ENCODE results near the gene NLRX1.
"Not testable (repeated sequence)": the region's sequence is repeated elsewhere in the genome, so short reads cannot be mapped to it uniquely, and the experiment has no call there.

The NLRX1 gene, protein sequence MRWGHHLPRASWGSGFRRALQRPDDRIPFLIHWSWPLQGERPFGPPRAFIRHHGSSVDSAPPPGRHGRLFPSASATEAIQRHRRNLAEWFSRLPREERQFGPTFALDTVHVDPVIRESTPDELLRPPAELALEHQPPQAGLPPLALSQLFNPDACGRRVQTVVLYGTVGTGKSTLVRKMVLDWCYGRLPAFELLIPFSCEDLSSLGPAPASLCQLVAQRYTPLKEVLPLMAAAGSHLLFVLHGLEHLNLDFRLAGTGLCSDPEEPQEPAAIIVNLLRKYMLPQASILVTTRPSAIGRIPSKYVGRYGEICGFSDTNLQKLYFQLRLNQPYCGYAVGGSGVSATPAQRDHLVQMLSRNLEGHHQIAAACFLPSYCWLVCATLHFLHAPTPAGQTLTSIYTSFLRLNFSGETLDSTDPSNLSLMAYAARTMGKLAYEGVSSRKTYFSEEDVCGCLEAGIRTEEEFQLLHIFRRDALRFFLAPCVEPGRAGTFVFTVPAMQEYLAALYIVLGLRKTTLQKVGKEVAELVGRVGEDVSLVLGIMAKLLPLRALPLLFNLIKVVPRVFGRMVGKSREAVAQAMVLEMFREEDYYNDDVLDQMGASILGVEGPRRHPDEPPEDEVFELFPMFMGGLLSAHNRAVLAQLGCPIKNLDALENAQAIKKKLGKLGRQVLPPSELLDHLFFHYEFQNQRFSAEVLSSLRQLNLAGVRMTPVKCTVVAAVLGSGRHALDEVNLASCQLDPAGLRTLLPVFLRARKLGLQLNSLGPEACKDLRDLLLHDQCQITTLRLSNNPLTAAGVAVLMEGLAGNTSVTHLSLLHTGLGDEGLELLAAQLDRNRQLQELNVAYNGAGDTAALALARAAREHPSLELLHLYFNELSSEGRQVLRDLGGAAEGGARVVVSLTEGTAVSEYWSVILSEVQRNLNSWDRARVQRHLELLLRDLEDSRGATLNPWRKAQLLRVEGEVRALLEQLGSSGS

DNA sequence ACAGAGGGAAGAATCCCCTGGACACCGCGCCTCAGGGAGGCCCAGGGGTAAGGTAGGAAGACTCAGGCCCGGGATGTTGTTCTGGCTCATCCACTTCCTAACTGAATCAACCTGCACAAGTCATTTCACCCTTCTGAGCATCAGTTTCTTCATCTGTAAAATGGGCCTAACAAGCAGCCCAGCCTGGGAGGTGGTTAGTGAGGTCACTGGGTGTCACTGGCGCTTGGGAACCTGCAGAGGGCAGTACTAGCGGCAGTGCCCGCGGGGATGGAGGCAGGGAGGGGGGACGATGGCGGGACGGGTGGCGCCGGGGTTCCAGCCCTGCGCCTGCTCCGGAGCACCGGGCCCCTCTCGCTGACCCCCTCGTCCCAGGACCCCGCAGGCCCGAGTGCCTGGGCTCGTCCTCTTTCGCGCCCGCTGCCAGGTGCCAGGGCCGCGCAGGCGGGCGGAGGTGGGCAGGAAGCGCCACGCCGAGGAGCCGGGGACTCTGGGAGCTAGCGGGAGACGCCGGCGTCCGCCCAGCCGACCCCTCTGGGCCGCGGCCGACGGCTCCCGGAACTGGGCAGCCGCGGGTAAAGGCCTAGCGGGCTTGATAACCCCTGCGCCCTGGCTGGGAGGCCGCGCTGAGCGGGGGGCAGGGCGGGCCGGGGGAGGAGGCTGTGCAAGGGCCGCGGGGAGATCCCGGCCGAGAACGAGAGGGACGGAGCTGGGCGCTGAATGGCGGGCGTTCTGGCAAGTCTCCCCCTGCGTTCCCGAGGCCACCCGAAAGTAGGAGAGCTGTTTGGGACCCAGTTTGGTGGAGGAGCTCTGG lies at the start of gene NLRX1:
Gene NLRX1, plus strand, starts transcription at position 255 of the 811 bp plus-strand sequence. CDS start 2,679 bp downstream, outside the sequence.
- peak; percentile 51 to 71 for DNase-seq (ENCODE audit: extremely low read depth in 1 of 2, low read depth in 1 of 2)

DNA sequence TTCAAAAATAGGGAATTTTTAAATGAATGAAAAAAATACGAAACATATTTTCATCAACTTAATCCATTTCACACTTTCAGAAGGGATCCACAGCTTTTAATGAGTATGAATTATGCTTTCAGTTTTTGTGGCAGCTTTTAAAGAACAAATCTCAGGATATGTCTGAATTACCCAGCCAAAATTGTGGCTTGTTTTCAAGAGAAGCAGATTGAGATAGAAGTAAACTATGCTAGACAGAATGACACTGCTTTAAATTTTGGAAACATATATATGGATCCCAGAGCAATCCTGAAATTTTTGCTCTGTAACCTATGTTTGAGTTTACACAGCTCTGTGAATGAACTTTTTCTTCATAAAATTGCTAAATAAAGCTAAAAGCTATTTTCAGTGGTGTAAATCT lies 49.6 kb upstream of the NLRX1 start:
- no peak for DNase-seq (ENCODE audit: extremely low read depth in 1 of 2, low read depth in 1 of 2)

DNA sequence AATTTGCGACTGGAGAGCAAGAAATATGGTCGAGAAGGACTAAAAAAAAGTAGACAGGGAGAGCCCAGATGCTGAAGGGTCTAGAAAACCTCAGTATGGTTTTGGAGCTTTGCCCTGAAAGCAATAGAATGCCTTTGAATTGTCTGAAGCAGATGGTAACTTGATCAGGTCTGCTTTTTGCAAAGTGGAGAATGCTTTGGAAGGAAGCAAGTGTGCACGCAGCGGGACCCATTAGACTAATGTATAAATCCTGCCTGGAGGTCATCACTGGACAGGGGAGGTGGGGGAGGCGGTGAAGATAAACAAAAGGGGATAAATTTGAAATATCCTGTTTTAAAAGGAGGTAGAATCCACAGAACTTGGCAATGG lies 47.9 kb upstream of the NLRX1 start:
- DNase-seq (ENCODE audit: extremely low read depth in 1 of 2, low read depth in 1 of 2): no peak

DNA sequence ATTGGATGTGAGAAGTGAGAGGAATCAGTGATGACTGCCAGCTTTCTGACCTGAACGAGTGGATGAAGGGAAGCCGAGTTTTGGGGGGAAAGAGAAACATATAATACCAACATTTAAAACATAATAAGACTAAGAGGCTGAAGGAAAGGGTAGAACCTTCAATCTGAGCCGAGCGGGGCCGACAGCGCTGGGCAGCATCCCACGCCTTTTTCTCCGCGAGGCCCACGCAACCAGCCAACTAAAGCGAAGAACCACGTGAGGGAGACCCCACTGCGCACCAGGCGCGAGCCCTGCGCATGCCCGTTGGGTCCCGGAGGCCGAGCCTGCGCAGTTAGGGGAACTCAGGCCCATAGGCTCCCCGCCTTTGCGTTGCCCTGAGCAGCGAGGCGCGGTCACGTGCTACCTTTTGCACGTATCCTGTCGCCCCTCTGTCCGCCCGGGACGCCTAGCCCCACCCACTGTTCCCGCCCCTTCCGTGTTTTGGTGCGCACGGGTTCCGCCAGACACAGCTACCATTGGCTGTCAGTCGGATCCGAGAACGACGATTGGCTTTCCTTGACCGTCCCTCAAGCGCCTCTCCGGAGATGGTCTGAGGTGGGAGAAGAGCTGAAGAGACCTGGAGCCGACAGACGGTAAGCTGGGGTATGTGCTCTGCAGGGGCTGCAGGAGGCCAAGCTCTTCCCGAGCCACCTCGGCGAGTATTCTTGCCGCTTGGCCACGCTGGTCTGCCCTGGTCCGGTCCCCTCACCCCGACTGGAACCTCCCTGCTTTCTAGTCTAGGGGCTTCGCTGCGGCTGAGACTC lies 47.3 kb upstream of the NLRX1 start, which contains the start of gene HINFP:
Gene HINFP, plus strand, starts transcription at position 573 of the 803 bp plus-strand sequence. CDS start 5,365 bp downstream, outside the sequence.
- peak; percentile 99 for DNase-seq (ENCODE audit: extremely low read depth in 1 of 2, low read depth in 1 of 2)

DNA sequence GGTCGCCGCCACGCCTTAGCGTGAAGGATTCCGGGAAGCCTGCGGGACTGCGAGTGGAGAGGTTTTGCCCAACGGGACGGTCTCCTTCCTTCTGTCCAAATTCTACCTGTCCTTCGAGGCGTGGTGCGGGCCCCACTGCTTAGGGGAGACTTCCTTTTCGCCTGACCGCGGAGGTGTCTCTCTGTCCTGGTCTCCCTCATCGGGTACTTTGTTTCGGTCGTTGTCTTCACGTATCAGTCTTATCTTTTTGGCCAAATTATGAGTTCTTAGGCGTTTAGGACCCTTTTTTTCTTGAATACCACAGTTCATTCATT lies 46.8 kb upstream of the NLRX1 start:
- DNase-seq (ENCODE audit: extremely low read depth in 1 of 2, low read depth in 1 of 2): no peak

DNA sequence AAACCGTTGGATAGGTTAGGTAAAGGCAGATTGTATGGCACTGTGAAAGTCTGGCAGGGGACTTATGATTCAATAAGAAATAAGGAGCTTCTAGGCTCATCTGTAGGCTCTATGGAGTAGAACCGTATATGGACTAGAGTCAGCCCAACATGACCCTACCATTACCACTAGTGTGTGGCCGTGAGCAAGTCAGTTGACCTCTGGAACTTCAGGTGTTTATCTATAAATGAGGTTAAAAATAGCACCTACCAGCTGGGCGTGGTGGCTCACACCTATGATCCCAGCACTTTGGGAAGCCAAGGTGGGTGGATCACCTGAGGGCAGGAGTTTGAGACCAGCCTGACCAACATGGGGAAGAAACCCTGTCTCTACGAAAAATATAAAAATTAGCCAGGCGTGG lies 42.7 kb upstream of the NLRX1 start:
- no peak for DNase-seq (ENCODE audit: extremely low read depth in 1 of 2, low read depth in 1 of 2)

DNA sequence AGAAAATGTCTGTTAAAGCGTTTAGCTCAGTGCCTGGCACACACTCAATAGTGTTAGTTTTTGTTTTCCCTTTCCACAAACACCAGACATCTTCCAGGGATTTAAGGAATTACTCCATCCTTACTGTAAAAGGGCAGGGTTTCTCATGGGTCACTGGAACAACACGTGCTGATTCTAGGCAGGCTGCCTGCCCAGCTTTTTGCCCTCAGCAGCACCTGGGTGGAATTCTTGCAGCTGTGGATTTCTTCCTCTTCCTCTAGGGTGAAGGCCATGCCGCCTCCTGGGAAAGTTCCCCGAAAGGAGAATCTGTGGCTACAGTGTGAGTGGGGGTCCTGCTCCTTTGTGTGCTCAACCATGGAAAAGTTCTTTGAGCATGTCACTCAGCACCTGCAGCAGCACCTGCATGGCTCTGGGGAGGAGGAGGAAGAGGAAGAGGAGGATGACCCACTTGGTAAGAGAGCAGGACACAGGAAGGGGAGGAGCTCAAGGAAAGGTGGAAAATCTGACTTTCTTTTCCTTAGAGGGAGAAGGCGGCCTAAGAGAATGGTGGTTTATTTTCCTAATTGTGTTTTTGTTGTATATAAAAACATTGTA lies 41.8 kb upstream of the NLRX1 start:
- DNase-seq (ENCODE audit: extremely low read depth in 1 of 2, low read depth in 1 of 2): no peak

DNA sequence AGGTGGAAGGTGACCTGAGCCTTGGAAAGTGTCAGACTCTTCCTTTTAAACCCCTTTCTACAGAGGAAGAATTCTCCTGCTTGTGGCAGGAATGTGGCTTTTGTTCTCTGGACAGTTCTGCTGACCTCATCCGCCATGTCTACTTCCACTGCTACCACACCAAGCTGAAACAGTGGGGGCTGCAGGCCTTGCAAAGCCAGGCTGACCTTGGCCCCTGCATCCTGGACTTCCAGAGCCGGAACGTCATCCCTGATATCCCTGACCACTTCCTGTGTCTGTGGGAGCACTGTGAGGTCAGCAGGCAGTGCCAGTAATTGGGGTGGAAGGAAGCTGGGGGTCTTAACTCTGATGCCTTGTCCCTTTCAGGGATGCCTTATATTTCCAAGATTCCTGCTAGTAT lies 37.9 kb upstream of the NLRX1 start:
- no peak for DNase-seq (ENCODE audit: extremely low read depth in 1 of 2, low read depth in 1 of 2)

DNA sequence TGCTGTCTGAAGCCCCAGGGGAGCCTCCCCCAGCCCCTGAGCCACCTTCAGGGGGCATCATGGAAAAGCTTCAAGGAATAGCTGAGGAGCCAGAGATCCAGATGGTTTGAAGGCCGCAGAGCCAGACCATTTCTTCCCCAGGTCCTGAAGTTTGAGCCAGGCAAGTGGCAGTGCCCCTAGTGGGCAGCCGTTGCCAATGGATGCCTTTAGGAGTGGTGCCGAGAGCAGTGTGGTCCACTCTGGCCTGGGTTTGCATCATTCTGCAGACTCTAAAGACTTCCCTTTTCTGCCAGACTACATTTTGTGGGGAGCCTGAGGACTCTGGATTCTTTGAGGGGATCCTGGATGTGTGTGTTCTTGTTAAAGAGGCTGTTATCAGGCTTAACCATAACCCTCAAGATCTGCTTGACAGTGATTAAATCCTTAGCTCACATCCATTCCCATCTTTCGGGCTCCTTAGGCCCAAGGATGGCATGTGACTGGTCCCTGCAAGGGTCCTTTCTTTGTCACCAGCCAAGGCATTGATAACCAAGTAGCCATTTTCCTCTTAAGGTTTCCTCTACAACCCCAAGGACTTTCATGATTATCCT lies 34.0 kb upstream of the NLRX1 start:
- DNase-seq (ENCODE audit: extremely low read depth in 1 of 2, low read depth in 1 of 2): no peak

DNA sequence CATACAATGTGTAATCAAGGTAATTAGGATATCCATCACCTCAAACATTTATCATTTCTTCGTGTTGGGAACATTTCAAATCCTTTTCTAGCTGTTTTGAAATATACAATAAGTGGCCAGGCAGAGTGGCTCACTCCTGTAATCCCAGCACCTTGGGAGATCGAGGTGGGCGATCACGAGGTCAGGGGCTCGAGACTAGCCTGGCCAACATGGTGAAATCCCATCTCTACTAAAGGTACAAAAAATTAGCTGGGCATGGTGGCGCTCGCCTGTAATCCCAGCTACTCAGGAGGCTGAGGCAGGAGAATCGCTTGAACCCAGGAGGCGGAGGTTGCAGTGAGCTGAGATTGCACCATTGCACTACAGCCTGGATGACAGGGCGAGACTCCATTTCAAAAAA lies 29.2 kb upstream of the NLRX1 start:
- not testable (repeated sequence) for DNase-seq (ENCODE audit: extremely low read depth in 1 of 2, low read depth in 1 of 2)

DNA sequence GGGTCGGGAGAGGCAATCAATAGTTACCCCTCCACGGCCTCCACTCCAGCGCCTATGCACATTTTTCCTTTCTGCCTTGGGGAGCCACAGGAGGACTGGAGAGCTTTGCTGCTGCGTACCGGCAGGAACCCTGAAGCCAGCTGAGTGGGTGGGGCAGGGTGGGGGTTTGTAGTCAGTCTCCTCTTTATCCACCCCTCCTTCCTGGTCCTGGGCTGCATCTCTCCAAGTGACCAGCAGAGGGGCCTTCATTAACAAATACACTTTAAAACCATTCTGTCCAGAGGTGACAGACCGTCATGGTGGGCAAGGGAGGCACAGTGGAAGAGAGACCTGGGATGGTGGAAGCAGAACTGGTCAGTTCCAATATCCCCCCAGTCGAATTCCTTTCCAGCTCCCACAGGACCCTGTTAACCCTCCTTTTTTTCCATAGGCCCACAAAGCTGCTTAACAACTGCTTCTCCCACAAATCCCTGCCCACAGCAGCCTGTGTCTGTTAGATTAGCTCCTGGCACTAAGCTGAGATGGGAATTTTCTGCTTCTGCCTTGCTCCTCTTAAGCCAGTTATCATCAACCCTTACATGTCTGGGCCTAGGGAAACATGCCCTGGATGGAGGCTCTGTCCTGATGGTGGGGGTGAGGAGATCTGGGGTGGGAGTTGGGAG lies 23.6 kb upstream of the NLRX1 start:
- DNase-seq (ENCODE audit: extremely low read depth in 1 of 2, low read depth in 1 of 2): no peak

DNA sequence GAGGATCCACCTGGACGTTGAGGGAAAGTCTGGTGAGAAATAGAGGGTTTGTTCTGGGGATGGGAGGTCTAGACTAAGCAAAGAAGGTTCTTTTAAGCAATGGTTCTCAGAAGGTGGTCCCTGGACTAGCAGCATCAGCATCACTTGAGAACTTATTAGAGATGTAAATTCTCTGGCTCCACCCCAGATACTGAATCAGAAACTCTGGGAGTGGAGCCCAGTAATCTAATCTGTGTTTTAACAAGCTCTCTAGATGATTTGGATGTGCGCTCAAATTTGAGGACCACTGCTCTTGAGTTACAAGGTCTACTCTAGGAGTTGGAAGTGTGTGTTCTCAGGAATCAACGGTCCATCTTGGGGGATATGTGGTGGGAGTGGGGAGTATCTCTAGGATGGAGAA lies 23.0 kb upstream of the NLRX1 start:
- no peak for DNase-seq (ENCODE audit: extremely low read depth in 1 of 2, low read depth in 1 of 2)

DNA sequence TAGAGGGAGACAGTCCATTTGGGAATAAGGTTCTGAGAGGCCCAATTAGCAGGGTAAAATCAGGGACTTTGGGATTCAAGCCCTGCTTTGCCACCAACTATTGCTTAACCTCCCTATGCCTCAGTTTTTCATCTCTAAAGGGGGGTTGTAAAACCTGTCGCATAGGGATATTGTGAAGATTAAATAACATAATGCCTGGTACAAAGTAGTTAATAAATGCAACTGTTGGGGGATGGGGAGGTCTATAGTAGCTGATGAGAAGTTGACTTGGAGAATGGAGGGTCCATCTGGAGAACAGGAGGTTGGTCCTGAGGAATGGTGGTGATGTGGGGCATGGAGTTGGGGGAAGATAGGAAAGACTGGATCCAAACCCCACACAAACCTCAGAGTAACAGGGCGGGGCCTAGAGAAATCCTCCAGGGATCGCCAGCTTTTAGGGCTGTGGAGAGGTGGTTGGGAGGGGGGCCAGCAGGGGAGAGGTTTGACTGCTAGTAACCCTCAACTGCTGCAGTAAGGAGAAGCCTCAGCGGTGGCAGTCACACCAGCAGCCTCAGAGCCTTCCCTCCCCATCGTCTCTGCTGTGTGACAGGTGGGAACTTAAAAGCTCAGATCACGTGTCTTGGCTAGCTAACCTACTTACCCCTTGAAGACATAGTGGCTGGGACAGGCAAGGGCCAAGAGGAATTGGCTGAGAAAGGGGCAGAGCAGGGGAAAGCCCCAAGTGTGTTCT lies 20.8 kb upstream of the NLRX1 start:
- DNase-seq (ENCODE audit: extremely low read depth in 1 of 2, low read depth in 1 of 2): no peak

DNA sequence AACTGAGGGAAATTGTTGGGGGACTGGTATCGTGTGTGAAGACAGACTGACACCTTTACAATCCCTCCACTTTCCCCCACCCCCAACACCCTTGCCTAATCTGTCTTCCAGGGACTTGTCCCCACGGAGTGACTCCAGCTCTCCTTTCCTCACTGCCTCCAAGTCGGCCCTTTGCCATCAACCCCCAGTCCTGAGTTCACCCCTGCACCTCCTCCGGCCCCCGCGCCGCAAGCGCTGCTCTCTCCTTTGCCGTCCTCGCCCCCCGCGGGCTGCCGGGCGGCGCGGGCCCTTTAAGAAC lies 19.9 kb upstream of the NLRX1 start:
- no peak for DNase-seq (ENCODE audit: extremely low read depth in 1 of 2, low read depth in 1 of 2)

DNA sequence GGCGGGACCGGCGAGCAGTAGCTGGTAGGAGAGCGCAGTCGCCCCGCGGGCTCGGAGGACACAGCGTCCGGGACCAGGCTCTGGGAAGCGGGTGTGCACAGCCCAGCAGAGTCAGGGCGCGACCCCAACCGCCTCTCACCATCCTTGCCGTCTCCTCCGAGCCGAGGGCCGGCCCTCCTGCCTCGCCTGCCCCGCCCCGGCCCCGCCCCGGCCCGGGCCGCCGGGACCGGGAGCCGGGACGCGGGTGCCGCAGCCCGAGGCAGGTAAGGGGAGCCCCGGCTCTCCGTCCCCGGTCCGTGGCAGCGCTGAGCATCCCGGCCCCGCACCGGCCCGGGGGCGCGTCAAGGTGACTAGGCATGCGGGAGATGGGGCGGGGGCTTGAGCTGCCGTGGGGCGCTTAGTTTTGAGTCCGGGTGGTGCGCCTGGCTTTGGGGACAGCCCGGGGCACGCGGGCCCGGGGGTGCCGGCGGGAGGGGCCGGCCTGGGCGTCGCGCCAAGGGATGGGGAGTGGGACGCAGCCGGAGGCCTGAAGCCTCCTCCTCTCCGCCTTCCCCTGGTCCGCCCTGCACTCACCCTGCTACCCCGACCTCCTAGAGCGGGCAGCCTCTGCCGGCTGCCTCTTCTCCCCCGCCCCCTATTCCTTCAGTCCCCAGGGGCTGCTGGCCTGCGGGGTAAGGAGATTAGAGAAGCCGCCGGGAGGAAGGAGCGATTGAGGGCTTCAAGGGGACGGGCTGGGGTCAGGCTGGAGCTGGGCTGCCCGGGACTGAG lies 19.3 kb upstream of the NLRX1 start, which contains the start of gene ABCG4:
Gene ABCG4, plus strand, starts transcription at position 35 of the 768 bp plus-strand sequence. CDS start 914 bp downstream, outside the sequence.
- no peak for DNase-seq (ENCODE audit: extremely low read depth in 1 of 2, low read depth in 1 of 2)

DNA sequence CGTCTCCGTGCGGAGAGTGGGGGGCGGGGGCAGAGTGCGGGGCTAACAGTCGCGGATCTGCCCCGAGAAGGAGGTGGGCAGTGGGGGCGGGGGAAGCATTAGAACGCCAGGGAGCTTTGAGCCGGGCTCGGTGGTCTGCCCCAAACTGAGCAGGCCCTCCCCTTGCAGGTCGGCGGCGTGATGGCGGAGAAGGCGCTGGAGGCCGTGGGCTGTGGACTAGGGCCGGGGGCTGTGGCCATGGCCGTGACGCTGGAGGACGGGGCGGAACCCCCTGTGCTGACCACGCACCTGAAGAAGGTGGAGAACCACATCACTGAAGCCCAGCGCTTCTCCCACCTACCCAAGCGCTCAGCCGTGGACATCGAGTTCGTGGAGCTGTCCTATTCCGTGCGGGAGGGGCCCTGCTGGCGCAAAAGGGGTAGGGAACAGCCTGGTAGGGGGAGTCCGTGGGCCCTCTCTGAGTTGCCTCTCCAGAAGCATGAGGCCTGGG lies 18.7 kb upstream of the NLRX1 start:
- DNase-seq (ENCODE audit: extremely low read depth in 1 of 2, low read depth in 1 of 2): no peak

DNA sequence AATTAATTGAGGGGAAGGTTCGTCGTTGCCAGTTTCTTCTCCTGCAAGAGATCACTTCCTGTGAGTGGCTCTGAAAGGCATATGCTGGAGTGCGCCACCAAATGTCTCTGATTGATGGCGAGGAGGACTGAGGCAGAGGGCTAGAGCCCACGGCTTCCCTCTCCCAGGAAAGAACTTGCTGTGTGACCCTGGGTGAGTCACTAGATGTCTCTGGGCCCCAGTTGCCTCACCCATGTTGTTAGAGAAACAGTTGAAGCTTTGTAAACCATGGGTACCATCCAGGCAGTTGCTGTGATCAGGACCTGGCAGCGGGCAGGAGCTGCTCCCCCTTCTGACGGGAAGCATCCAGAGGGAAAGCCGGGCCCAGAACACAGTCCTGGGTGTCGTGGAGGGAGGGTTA lies 16.5 kb upstream of the NLRX1 start:
- DNase-seq (ENCODE audit: extremely low read depth in 1 of 2, low read depth in 1 of 2): no peak

All from activated CD8-positive, alpha-beta memory T cell treated with anti-CD3 and anti-CD28 coated beads for 1 hour (primary cell).